Liver (tissue), 9 donors: ENCODE measurements around the gene BEGAIN. TPM values are rescaled to one million over a fixed set of nuclear protein-coding genes. Genes with fewer than 3 reads are reported as not detected.

Experiments
- DNase-seq: peaks from one replicate; pipeline ENCODE4 v3.0.0-alpha.2; 2017; ENCODE audit warnings: low spot score
- H3K27ac ChIP-seq, 2 donors: one replicate each; pipeline ENCODE4 v1.7.0; 2013; ENCODE audit warnings: inconsistent platforms in 2 of 2, low read length in 2 of 2, control low read depth in 1 of 2, low read depth in 1 of 2, mild to moderate bottlenecking in 1 of 2
- H3K27me3 ChIP-seq, 4 donors: one replicate each; pipeline versions ENCODE4 v1.6.1 to v1.7.0; 2013; ENCODE audit warnings: low read length in 3 of 4, inconsistent platforms in 1 of 4, mild to moderate bottlenecking in 1 of 4, moderate library complexity in 1 of 4; ENCODE audit not compliant: control insufficient read depth in 4 of 4, insufficient read depth in 4 of 4
- H3K36me3 ChIP-seq, 4 donors: one replicate each; pipeline versions ENCODE4 v1.6.1 to v1.7.0; 2013; ENCODE audit warnings: low read length in 3 of 4, mild to moderate bottlenecking in 3 of 4, low read depth in 1 of 4, moderate library complexity in 1 of 4; ENCODE audit not compliant: control insufficient read depth in 4 of 4, insufficient read depth in 3 of 4
- H3K4me1 ChIP-seq, 4 donors: one replicate each; pipeline versions ENCODE4 v1.6.1 to v1.7.0; 2013; ENCODE audit warnings: low read length in 3 of 4, mild to moderate bottlenecking in 3 of 4, moderate library complexity in 1 of 4; ENCODE audit not compliant: control insufficient read depth in 4 of 4, insufficient read depth in 4 of 4
- H3K4me3 ChIP-seq, 3 donors: one replicate each; pipeline versions ENCODE4 v1.6.1 to v1.7.0; 2013; ENCODE audit warnings: low read length in 3 of 3, control low read depth in 1 of 3, low read depth in 1 of 3, mild to moderate bottlenecking in 1 of 3
- H3K9ac ChIP-seq, 2 donors: one replicate each; pipeline ENCODE4 v1.7.0; 2013; ENCODE audit warnings: low read length in 2 of 2, mild to moderate bottlenecking in 2 of 2, moderate library complexity in 2 of 2, control low read depth in 1 of 2, low read depth in 1 of 2
- H3K9me3 ChIP-seq, 4 donors: one replicate each; pipeline versions ENCODE4 v1.6.1 to v1.7.0; 2013; ENCODE audit warnings: low read length in 3 of 4; ENCODE audit not compliant: control insufficient read depth in 4 of 4
- EGR1 ChIP-seq, 2 donors: IDR thresholded peaks; 2 replicates each; pipeline ENCODE4 v1.6.1; 2016 to 2018; ENCODE audit warnings: antibody characterized with exemption in 2 of 2, low read depth in 2 of 2
- FOXA1 ChIP-seq: IDR thresholded peaks from 2 replicates; pipeline ENCODE4 v1.6.1; 2016; ENCODE audit warnings: antibody characterized with exemption
- FOXA2 ChIP-seq: IDR thresholded peaks from 2 replicates; pipeline ENCODE4 v1.6.1; 2016; ENCODE audit warnings: antibody characterized with exemption
- GABPA ChIP-seq, 2 donors: IDR thresholded peaks in 1 of 2; conservative IDR thresholded peaks in 1 of 2; 2 replicates each; pipeline ENCODE4 v1.6.1; 2016; ENCODE audit warnings: antibody characterized with exemption in 2 of 2, mild to moderate bottlenecking in 1 of 2, moderate library complexity in 1 of 2
- HNF4A ChIP-seq, 2 donors: conservative IDR thresholded peaks; 2 replicates each; pipeline ENCODE4 v1.6.1; 2016; ENCODE audit warnings: antibody characterized with exemption in 2 of 2, mild to moderate bottlenecking in 2 of 2
- HNF4G ChIP-seq: IDR thresholded peaks from 2 replicates; pipeline ENCODE4 v1.6.1; 2016; ENCODE audit warnings: antibody characterized with exemption
- JUND ChIP-seq, 2 donors: IDR thresholded peaks; 2 replicates each; pipeline ENCODE4 v1.6.1; 2016; ENCODE audit warnings: antibody characterized with exemption in 2 of 2
- NR2F2 ChIP-seq: IDR thresholded peaks from 2 replicates; pipeline ENCODE4 v1.6.1; 2016; ENCODE audit warnings: antibody characterized with exemption
- RAD21 ChIP-seq, 2 donors: IDR thresholded peaks; 2 replicates each; pipeline ENCODE4 v1.6.1; 2016; ENCODE audit warnings: antibody characterized with exemption in 2 of 2, mild to moderate bottlenecking in 2 of 2
- RXRA ChIP-seq, 2 donors: IDR thresholded peaks; 2 replicates each; pipeline ENCODE4 v1.6.1; 2017 to 2018; ENCODE audit warnings: antibody characterized with exemption in 2 of 2, mild to moderate bottlenecking in 1 of 2
- SP1 ChIP-seq: IDR thresholded peaks from 2 replicates; pipeline ENCODE4 v1.6.1; 2018; ENCODE audit warnings: antibody characterized with exemption, mild to moderate bottlenecking
- YY1 ChIP-seq: IDR thresholded peaks from 2 replicates; pipeline ENCODE4 v1.6.1; 2016; ENCODE audit warnings: antibody characterized with exemption, mild to moderate bottlenecking
- WGBS: extraction: QIAGEN DNeasy Blood & Tissue Kit; methylation state at CpG from one replicate; pipeline ENCODE4 v1.1.7; 2013; 5-methylcytosine and 5-hydroxymethylcytosine counted together
- polyA plus RNA-seq, 2 donors: library from polyadenylated mRNA; stranded (reverse) in 1 of 2; unstranded in 1 of 2; fragments of 200-250 nt in 1 of 2; fragments of >200 nt in 1 of 2; fragmentation: Nextera tagmentation in 1 of 2; extraction: Ambion mirVana in 1 of 2; gene quantifications; one replicate each; pipeline versions ENCODE4 v1.2.1 to v1.2.3, GENCODE V29; 2013 to 2015
- total RNA-seq, 2 donors: library from RNA; depleted of rRNA; stranded (reverse); fragments of >200 nt; gene quantifications; one replicate each; pipeline ENCODE4 v1.2.3, GENCODE V29; 2014
- TF ChIP-seq, protein P1 (sequence below): IDR thresholded peaks from 2 replicates; pipeline ENCODE4 v1.6.1; 2016; ENCODE audit warnings: antibody characterized with exemption, mild to moderate bottlenecking
- TF ChIP-seq, protein P2 (sequence below): IDR thresholded peaks from 2 replicates; pipeline ENCODE4 v1.6.1; 2016; ENCODE audit warnings: antibody characterized with exemption
- TF ChIP-seq, protein P3 (sequence below): fragments of 150-350 bp; IDR thresholded peaks from 2 replicates; pipeline ENCODE4 v1.5.1; 2017; ENCODE audit warnings: improper control_type of control experiment, low read depth, low read length; ENCODE audit not compliant: missing input control
- TF ChIP-seq, protein P4 (sequence below): IDR thresholded peaks from 2 replicates; pipeline ENCODE4 v1.6.1; 2016; ENCODE audit warnings: antibody characterized with exemption
- TF ChIP-seq, protein P5 (sequence below): IDR thresholded peaks from 2 replicates; pipeline ENCODE4 v1.6.1; 2016; ENCODE audit warnings: antibody characterized with exemption
- donor health status: healthy.
- donor health status: healthy.
- donor health status: healthy.
- donor health status: healthy.
- donor health status: healthy.

Gene BEGAIN
- total and polyA plus RNA-seq, 4 donors = 0.11 to 1.9 (median 0.29) TPM

DNA sequence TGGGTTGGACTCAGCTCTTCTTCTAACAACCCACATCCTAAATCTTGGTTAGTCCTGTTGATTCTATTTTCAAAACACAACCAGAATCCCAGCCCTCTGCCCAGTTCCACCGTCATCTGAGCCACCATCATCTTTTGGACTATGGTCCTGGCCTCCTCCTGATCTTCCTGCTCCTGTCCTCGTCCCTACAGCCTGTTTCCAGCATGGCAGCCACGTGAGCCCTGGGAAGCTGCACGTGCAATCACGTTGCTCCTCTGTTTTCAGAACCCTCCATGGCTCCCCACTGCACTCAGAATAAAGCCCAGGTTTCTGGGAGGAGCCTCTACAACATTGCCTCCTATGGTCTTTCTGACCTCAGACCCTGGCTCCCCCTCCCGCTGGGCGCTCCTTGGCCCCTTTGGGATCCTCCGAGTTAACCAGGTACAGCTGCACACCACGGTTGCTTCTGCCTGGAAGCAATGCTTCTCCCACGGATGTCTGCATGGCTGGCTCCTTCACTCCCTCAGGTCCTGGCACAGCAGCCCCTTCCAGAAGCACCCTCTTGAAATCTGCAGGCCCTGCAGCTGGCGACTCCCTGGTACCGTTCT lies 44.5 kb downstream of the BEGAIN start:
- Histone ChIP-seq H3K4me1 (peaks cover 0 to 6% (median 2%) of the 10 kb centered on the region in 4 donors), H3K4me3 (no peak overlapping the region), H3K36me3 (no peaks in the 10 kb centered on the region), H3K27me3 (no peaks in the 10 kb centered on the region), H3K9me3 (no peaks in the 10 kb centered on the region), H3K27ac (no peak overlapping the region), H3K9ac (no peak overlapping the region)
- no peak for TF ChIP-seq FOXA1
- no peak for TF ChIP-seq FOXA2
- TF ChIP-seq NR2F2 = no peak
- TF ChIP-seq RXRA (IDR thresholded peaks at IDR 0.05) = no peak
- TF ChIP-seq HNF4A (conservative IDR thresholded peaks at IDR 0.05) = no peak
- TF ChIP-seq GABPA (IDR thresholded peaks at IDR 0.05 in 1 of 2, conservative IDR thresholded peaks at IDR 0.05 in 1 of 2) = no peak
- TF ChIP-seq, protein P1, sequence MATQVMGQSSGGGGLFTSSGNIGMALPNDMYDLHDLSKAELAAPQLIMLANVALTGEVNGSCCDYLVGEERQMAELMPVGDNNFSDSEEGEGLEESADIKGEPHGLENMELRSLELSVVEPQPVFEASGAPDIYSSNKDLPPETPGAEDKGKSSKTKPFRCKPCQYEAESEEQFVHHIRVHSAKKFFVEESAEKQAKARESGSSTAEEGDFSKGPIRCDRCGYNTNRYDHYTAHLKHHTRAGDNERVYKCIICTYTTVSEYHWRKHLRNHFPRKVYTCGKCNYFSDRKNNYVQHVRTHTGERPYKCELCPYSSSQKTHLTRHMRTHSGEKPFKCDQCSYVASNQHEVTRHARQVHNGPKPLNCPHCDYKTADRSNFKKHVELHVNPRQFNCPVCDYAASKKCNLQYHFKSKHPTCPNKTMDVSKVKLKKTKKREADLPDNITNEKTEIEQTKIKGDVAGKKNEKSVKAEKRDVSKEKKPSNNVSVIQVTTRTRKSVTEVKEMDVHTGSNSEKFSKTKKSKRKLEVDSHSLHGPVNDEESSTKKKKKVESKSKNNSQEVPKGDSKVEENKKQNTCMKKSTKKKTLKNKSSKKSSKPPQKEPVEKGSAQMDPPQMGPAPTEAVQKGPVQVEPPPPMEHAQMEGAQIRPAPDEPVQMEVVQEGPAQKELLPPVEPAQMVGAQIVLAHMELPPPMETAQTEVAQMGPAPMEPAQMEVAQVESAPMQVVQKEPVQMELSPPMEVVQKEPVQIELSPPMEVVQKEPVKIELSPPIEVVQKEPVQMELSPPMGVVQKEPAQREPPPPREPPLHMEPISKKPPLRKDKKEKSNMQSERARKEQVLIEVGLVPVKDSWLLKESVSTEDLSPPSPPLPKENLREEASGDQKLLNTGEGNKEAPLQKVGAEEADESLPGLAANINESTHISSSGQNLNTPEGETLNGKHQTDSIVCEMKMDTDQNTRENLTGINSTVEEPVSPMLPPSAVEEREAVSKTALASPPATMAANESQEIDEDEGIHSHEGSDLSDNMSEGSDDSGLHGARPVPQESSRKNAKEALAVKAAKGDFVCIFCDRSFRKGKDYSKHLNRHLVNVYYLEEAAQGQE = no peak
- no peak for TF ChIP-seq HNF4G
- no peak for TF ChIP-seq SP1
- TF ChIP-seq, protein P2, sequence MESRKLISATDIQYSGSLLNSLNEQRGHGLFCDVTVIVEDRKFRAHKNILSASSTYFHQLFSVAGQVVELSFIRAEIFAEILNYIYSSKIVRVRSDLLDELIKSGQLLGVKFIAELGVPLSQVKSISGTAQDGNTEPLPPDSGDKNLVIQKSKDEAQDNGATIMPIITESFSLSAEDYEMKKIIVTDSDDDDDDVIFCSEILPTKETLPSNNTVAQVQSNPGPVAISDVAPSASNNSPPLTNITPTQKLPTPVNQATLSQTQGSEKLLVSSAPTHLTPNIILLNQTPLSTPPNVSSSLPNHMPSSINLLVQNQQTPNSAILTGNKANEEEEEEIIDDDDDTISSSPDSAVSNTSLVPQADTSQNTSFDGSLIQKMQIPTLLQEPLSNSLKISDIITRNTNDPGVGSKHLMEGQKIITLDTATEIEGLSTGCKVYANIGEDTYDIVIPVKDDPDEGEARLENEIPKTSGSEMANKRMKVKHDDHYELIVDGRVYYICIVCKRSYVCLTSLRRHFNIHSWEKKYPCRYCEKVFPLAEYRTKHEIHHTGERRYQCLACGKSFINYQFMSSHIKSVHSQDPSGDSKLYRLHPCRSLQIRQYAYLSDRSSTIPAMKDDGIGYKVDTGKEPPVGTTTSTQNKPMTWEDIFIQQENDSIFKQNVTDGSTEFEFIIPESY = no peak
- TF ChIP-seq YY1 = no peak
- TF ChIP-seq, protein P3, sequence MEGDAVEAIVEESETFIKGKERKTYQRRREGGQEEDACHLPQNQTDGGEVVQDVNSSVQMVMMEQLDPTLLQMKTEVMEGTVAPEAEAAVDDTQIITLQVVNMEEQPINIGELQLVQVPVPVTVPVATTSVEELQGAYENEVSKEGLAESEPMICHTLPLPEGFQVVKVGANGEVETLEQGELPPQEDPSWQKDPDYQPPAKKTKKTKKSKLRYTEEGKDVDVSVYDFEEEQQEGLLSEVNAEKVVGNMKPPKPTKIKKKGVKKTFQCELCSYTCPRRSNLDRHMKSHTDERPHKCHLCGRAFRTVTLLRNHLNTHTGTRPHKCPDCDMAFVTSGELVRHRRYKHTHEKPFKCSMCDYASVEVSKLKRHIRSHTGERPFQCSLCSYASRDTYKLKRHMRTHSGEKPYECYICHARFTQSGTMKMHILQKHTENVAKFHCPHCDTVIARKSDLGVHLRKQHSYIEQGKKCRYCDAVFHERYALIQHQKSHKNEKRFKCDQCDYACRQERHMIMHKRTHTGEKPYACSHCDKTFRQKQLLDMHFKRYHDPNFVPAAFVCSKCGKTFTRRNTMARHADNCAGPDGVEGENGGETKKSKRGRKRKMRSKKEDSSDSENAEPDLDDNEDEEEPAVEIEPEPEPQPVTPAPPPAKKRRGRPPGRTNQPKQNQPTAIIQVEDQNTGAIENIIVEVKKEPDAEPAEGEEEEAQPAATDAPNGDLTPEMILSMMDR = no peak
- no peak for TF ChIP-seq RAD21 (IDR thresholded peaks at IDR 0.05)
- no peak for TF ChIP-seq EGR1 (IDR thresholded peaks at IDR 0.05; ENCODE audit: low read depth in 2 of 2)
- TF ChIP-seq, protein P4, sequence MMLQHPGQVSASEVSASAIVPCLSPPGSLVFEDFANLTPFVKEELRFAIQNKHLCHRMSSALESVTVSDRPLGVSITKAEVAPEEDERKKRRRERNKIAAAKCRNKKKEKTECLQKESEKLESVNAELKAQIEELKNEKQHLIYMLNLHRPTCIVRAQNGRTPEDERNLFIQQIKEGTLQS = no peak
- TF ChIP-seq JUND (IDR thresholded peaks at IDR 0.05) = no peak
- TF ChIP-seq, protein P5, sequence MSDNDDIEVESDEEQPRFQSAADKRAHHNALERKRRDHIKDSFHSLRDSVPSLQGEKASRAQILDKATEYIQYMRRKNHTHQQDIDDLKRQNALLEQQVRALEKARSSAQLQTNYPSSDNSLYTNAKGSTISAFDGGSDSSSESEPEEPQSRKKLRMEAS = no peak
- WGBS = 90% methylated on average over 12 of the region's 12 CpGs
- DNase-seq = no peak
